ENCODE data around the gene GLDC.

GLDC gene

GRCh38 chr9:6639622-6640021 lies 5.9 kb downstream of the GLDC start:
- TF ChIP-seq FOXP2 (optimal IDR thresholded peaks at IDR 0.05; ENCODE audit: borderline replicate concordance, extremely low read depth, extremely low read length, insufficient read depth), result no peak
- no peak for TF ChIP-seq SIN3A (IDR thresholded peaks at IDR 0.05; ENCODE audit: borderline replicate concordance, insufficient read depth, low read length)
- no peak for TF ChIP-seq TAF1 (IDR thresholded peaks at IDR 0.05; ENCODE audit: borderline replicate concordance, insufficient read depth, low read length)
- TF ChIP-seq POLR2AphosphoS5 (IDR thresholded peaks at IDR 0.05; ENCODE audit: low read depth, low read length), result no peak
- TF ChIP-seq, protein P1, sequence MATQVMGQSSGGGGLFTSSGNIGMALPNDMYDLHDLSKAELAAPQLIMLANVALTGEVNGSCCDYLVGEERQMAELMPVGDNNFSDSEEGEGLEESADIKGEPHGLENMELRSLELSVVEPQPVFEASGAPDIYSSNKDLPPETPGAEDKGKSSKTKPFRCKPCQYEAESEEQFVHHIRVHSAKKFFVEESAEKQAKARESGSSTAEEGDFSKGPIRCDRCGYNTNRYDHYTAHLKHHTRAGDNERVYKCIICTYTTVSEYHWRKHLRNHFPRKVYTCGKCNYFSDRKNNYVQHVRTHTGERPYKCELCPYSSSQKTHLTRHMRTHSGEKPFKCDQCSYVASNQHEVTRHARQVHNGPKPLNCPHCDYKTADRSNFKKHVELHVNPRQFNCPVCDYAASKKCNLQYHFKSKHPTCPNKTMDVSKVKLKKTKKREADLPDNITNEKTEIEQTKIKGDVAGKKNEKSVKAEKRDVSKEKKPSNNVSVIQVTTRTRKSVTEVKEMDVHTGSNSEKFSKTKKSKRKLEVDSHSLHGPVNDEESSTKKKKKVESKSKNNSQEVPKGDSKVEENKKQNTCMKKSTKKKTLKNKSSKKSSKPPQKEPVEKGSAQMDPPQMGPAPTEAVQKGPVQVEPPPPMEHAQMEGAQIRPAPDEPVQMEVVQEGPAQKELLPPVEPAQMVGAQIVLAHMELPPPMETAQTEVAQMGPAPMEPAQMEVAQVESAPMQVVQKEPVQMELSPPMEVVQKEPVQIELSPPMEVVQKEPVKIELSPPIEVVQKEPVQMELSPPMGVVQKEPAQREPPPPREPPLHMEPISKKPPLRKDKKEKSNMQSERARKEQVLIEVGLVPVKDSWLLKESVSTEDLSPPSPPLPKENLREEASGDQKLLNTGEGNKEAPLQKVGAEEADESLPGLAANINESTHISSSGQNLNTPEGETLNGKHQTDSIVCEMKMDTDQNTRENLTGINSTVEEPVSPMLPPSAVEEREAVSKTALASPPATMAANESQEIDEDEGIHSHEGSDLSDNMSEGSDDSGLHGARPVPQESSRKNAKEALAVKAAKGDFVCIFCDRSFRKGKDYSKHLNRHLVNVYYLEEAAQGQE (IDR thresholded peaks at IDR 0.05; ENCODE audit: insufficient read depth in 1 of 2, low read depth in 2 of 2, low read length in 2 of 2), result no peak

- TF ChIP-seq, protein P1 (IDR thresholded peaks at IDR 0.05; ENCODE audit: insufficient read depth in 1 of 2, low read depth in 2 of 2, low read length in 2 of 2), result no peak
- TF ChIP-seq SIN3A (IDR thresholded peaks at IDR 0.05; ENCODE audit: borderline replicate concordance, insufficient read depth, low read length), result no peak
- no peak for TF ChIP-seq POLR2AphosphoS5 (IDR thresholded peaks at IDR 0.05; ENCODE audit: low read depth, low read length)
- TF ChIP-seq FOXP2 (optimal IDR thresholded peaks at IDR 0.05; ENCODE audit: borderline replicate concordance, extremely low read depth, extremely low read length, insufficient read depth), result no peak
- TF ChIP-seq TAF1 (IDR thresholded peaks at IDR 0.05; ENCODE audit: borderline replicate concordance, insufficient read depth, low read length), result no peak
Measured at GRCh38 chr9:6634444-6634843, 11.1 kb downstream of the GLDC start.

DNA sequence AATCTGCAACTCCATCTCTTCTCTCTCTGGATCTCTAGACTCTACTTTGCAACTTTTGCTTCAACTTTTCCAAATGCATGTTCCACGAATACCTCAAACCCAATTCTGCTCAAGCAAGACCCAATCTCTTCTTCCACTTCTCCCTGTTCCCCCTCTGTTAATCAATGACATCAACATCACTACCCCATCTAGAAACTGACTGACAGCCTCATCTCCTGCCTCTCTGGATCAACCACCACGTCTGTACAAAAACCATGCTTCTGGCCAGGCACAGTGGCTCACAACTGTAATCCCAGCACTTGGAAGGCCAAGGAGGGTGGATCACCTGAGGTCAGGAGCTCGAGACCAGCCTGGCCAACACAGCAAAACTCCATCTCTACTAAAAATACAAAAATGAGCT lies 12.2 kb downstream of the GLDC start:
- TF ChIP-seq FOXP2 (optimal IDR thresholded peaks at IDR 0.05; ENCODE audit: borderline replicate concordance, extremely low read depth, extremely low read length, insufficient read depth) (no peak), TAF1 (IDR thresholded peaks at IDR 0.05; ENCODE audit: borderline replicate concordance, insufficient read depth, low read length) (no peak), POLR2AphosphoS5 (IDR thresholded peaks at IDR 0.05; ENCODE audit: low read depth, low read length) (no peak), SIN3A (IDR thresholded peaks at IDR 0.05; ENCODE audit: borderline replicate concordance, insufficient read depth, low read length) (no peak)
- TF ChIP-seq, protein P1 (IDR thresholded peaks at IDR 0.05; ENCODE audit: insufficient read depth in 1 of 2, low read depth in 2 of 2, low read length in 2 of 2), result no peak

- TF ChIP-seq, protein P1 (IDR thresholded peaks at IDR 0.05; ENCODE audit: insufficient read depth in 1 of 2, low read depth in 2 of 2, low read length in 2 of 2), result no peak
- TF ChIP-seq SIN3A (IDR thresholded peaks at IDR 0.05; ENCODE audit: borderline replicate concordance, insufficient read depth, low read length) (no peak), POLR2AphosphoS5 (IDR thresholded peaks at IDR 0.05; ENCODE audit: low read depth, low read length) (no peak), FOXP2 (optimal IDR thresholded peaks at IDR 0.05; ENCODE audit: borderline replicate concordance, extremely low read depth, extremely low read length, insufficient read depth) (no peak), TAF1 (IDR thresholded peaks at IDR 0.05; ENCODE audit: borderline replicate concordance, insufficient read depth, low read length) (no peak)
Measured at GRCh38 chr9:6632516-6633183, 12.9 kb downstream of the GLDC start.
